KOPT-K1 (cell line): Measurements from ENCODE around the gene SLC12A7.
"Not testable (repeated sequence)": the region's sequence is repeated elsewhere in the genome, so short reads cannot be mapped to it uniquely, and the experiment has no call there.

Experiments
- H3K27ac ChIP-seq: fragments of 200-600 bp; sonication (generic); 2 replicates; pipeline ENCODE4 v1.5.1; 2016; ENCODE audit warnings: antibody characterized with exemption, mild to moderate bottlenecking, low read depth, low read length; ENCODE audit not compliant: poor library complexity, severe bottlenecking
- H3K36me3 ChIP-seq: fragments of 200-600 bp; sonication (generic); 2 replicates; pipeline ENCODE4 v1.5.1; 2017; ENCODE audit warnings: antibody characterized with exemption, mild to moderate bottlenecking, low read length, moderate library complexity; ENCODE audit not compliant: insufficient read depth
- H3K9me3 ChIP-seq: fragments of 200-600 bp; sonication (generic); 2 replicates; pipeline ENCODE4 v1.5.1; 2017; ENCODE audit warnings: antibody characterized with exemption, low read length, mild to moderate bottlenecking; ENCODE audit not compliant: insufficient read depth, poor library complexity, severe bottlenecking

SLC12A7 gene

GRCh38 chr5:1101961-1102713 lies 9.7 kb downstream of the SLC12A7 start:
- peak overlapping the region; percentile 9 for H3K27ac ChIP-seq
- no peaks in the 10 kb centered on the region for H3K9me3 ChIP-seq
- no peaks in the 10 kb centered on the region for H3K36me3 ChIP-seq

- Histone ChIP-seq H3K9me3 (no peaks in the 10 kb centered on the region), H3K36me3 (peaks cover 2% of the 10 kb centered on the region; the same call in 1 of the 2 replicates), H3K27ac (peak overlapping the region; percentile 22)
These were observed 10.9 kb downstream of the SLC12A7 start for GRCh38 chr5:1100664-1101574.

GRCh38 chr5:1099926-1100663 lies 11.8 kb downstream of the SLC12A7 start:
- H3K27ac ChIP-seq, result peak overlapping the region; percentile 22
- H3K36me3 ChIP-seq, result peaks cover 9% of the 10 kb centered on the region; the same call in 1 of the 2 replicates
- H3K9me3 ChIP-seq, result no peaks in the 10 kb centered on the region

- Histone ChIP-seq H3K36me3 (peaks cover 9% of the 10 kb centered on the region; the same call in 1 of the 2 replicates), H3K9me3 (no peaks in the 10 kb centered on the region), H3K27ac (peak overlapping the region; percentile 26)
These were observed 12.8 kb downstream of the SLC12A7 start for GRCh38 chr5:1098986-1099597.

GRCh38 chr5:1097988-1098385 lies 13.9 kb downstream of the SLC12A7 start:
- H3K27ac ChIP-seq, result peak overlapping the region; percentile 26
- not testable (repeated sequence) for H3K36me3 ChIP-seq, H3K9me3 ChIP-seq

- H3K9me3 ChIP-seq, result no peaks in the 10 kb centered on the region
- H3K36me3 ChIP-seq, result peaks cover 14% of the 10 kb centered on the region; the same call in 1 of the 2 replicates
- H3K27ac ChIP-seq, result peak overlapping the region; percentile 26
These were observed 14.4 kb downstream of the SLC12A7 start for GRCh38 chr5:1097381-1097987.

- Histone ChIP-seq H3K36me3 (peaks cover 20% of the 10 kb centered on the region), H3K27ac (peak overlapping the region; percentile 26), H3K9me3 (no peaks in the 10 kb centered on the region)
These were observed 15.0 kb downstream of the SLC12A7 start for GRCh38 chr5:1096838-1097237.

- Histone ChIP-seq H3K9me3 (no peaks in the 10 kb centered on the region), H3K36me3 (peaks cover 26% of the 10 kb centered on the region), H3K27ac (no peak overlapping the region)
These were observed 15.9 kb downstream of the SLC12A7 start for GRCh38 chr5:1095990-1096363.

GRCh38 chr5:1095302-1095989 lies 16.4 kb downstream of the SLC12A7 start:
- H3K9me3 ChIP-seq, result no peaks in the 10 kb centered on the region
- H3K27ac ChIP-seq, result no peak overlapping the region
- H3K36me3 ChIP-seq, result peaks cover 26% of the 10 kb centered on the region

GRCh38 chr5:1094670-1095190 lies 17.1 kb downstream of the SLC12A7 start:
- Histone ChIP-seq H3K27ac (no peak overlapping the region), H3K36me3 (peaks cover 26% of the 10 kb centered on the region), H3K9me3 (no peaks in the 10 kb centered on the region)

- H3K36me3 ChIP-seq, result peaks cover 32% of the 10 kb centered on the region
- H3K9me3 ChIP-seq, result no peaks in the 10 kb centered on the region
- no peak overlapping the region for H3K27ac ChIP-seq
These were observed 18.5 kb downstream of the SLC12A7 start for GRCh38 chr5:1093361-1093760.

GRCh38 chr5:1092122-1092521 lies 19.7 kb downstream of the SLC12A7 start:
- Histone ChIP-seq H3K9me3 (no peaks in the 10 kb centered on the region), H3K36me3 (peaks cover 40% of the 10 kb centered on the region), H3K27ac (no peak overlapping the region)

- Histone ChIP-seq H3K9me3 (no peaks in the 10 kb centered on the region), H3K36me3 (peaks cover 45% of the 10 kb centered on the region), H3K27ac (no peak overlapping the region)
These were observed 20.2 kb downstream of the SLC12A7 start for GRCh38 chr5:1091632-1092031.
